ENCODE data around the gene STATH. TPM values are rescaled to one million over a fixed set of nuclear protein-coding genes. Genes with fewer than 3 reads are reported as not detected.

The STATH gene
- not detected in 2 replicates for total RNA-seq

GRCh38 chr4:69995526-69996016, at the start of gene STATH:
STATH (plus strand) TSS chr4:69995966; CDS start chr4:69998438, 2,472 bp downstream.

GRCh38 chr4:69965628-69966027, 30.1 kb upstream of the STATH start, which contains the start of gene CSN2:
CSN2 (minus strand) TSS chr4:69965728; CDS start chr4:69960995, 4,733 bp downstream.

GRCh38 chr4:70028159-70028558, 32.4 kb downstream of the STATH start, which contains the start of gene HTN3:
HTN3 (plus strand) TSS chr4:70028459; CDS start chr4:70030741, 2,282 bp downstream.

GRCh38 chr4:70050138-70050537, 54.4 kb downstream of the STATH start, which contains the start of gene HTN1:
HTN1 (plus strand) TSS chr4:70050438; CDS start chr4:70053077, 2,639 bp downstream.

Other genes with a start within 250 kb of the STATH start
- not detected in 2 replicates for gene SULT1B1, start 235.3 kb upstream of the STATH start, total RNA-seq
- not detected in 2 replicates for gene SULT1E1, start 135.8 kb upstream of the STATH start, total RNA-seq
- gene CSN1S1, start 64.9 kb upstream of the STATH start, total RNA-seq, result not detected in 2 replicates
- gene CSN2, start 30.2 kb upstream of the STATH start, total RNA-seq, result not detected in 2 replicates
- gene HTN3, start 32.5 kb downstream of the STATH start, total RNA-seq, result not detected in 2 replicates
- not detected in 2 replicates for gene HTN1, start 54.5 kb downstream of the STATH start, total RNA-seq
- not detected in 2 replicates for gene PRR27, start 158.3 kb downstream of the STATH start, total RNA-seq
- gene ODAM, start 199.8 kb downstream of the STATH start, total RNA-seq, result not detected in 2 replicates
- not detected in 2 replicates for gene FDCSP, start 230.2 kb downstream of the STATH start, total RNA-seq
- gene CSN3, start 246.6 kb downstream of the STATH start, total RNA-seq, result not detected in 2 replicates

All from placental pericyte (primary cell).